ENCODE data around the gene GNG13.

The GNG13 gene

GRCh38 chr16:762595-763268 is 37.8 kb downstream of the GNG13 start:
- H3K27ac ChIP-seq: no peak overlapping the region
- no peak for TF ChIP-seq ZFX (IDR thresholded peaks at IDR 0.05)
- no peak for TF ChIP-seq CTCF (conservative IDR thresholded peaks at IDR 0.05)

GRCh38 chr16:761625-762513 is 38.7 kb downstream of the GNG13 start:
- TF ChIP-seq CTCF (conservative IDR thresholded peaks at IDR 0.05): no peak
- no peak for TF ChIP-seq ZFX (IDR thresholded peaks at IDR 0.05)
- H3K27ac ChIP-seq: no peak overlapping the region

- H3K27ac ChIP-seq: no peak within 1 kb of the TSS
- TF ChIP-seq CTCF (conservative IDR thresholded peaks at IDR 0.05): no peak
- TF ChIP-seq ZFX (IDR thresholded peaks at IDR 0.05): no peak
Measured at GRCh38 chr16:760545-761343, 39.8 kb downstream of the GNG13 start, which contains the start of gene MSLN. Gene MSLN (plus strand): TSS chr16:760734. CDS start chr16:762681, 1,947 bp downstream.

GRCh38 chr16:760065-760464 is 40.5 kb downstream of the GNG13 start:
- no peak for TF ChIP-seq ZFX (IDR thresholded peaks at IDR 0.05)
- TF ChIP-seq CTCF (conservative IDR thresholded peaks at IDR 0.05): no peak
- H3K27ac ChIP-seq: no peak overlapping the region

GRCh38 chr16:759110-759910 is 41.2 kb downstream of the GNG13 start:
- no peak for TF ChIP-seq ZFX (IDR thresholded peaks at IDR 0.05)
- TF ChIP-seq CTCF (conservative IDR thresholded peaks at IDR 0.05): no peak
- H3K27ac ChIP-seq: no peak overlapping the region

- no peak for TF ChIP-seq CTCF (conservative IDR thresholded peaks at IDR 0.05)
- TF ChIP-seq ZFX (IDR thresholded peaks at IDR 0.05): no peak
- H3K27ac ChIP-seq: no peak overlapping the region
Measured at GRCh38 chr16:756428-756827, 44.1 kb downstream of the GNG13 start.

All from C4-2B (cell line).